ENCODE results near the gene KIF3C.

KIF3C gene

DNA sequence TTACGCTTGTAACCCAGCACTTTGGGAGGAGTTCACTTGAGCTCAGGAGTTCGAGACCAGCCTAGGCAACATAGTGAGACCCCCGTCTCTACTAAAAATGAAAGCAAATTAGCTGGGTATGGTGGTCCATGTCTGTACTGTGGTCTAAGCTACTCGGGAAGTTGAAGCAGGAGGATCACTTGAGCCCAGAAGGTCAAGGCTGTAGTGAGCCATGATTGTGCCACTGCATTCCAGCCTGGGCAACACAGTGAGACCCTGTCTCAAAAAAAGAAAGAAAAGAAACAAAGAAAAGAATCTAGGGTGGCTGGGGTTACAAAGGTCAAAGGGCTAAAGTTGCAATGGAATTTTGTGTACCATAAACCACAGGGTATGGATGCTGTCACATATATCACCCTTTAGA is 41.3 kb downstream of the KIF3C start:
- TF ChIP-seq REST (IDR thresholded peaks at IDR 0.05; ENCODE audit: insufficient read depth in 1 of 2, low read depth in 2 of 2, low read length in 2 of 2), result no peak
- TF ChIP-seq TAF1 (IDR thresholded peaks at IDR 0.05; ENCODE audit: borderline replicate concordance, insufficient read depth, low read length), result no peak
- no peak for TF ChIP-seq SIN3A (IDR thresholded peaks at IDR 0.05; ENCODE audit: borderline replicate concordance, insufficient read depth, low read length)
- TF ChIP-seq POLR2AphosphoS5 (IDR thresholded peaks at IDR 0.05; ENCODE audit: low read depth, low read length), result no peak
- no peak for TF ChIP-seq FOXP2 (optimal IDR thresholded peaks at IDR 0.05; ENCODE audit: borderline replicate concordance, extremely low read depth, extremely low read length, insufficient read depth)

- TF ChIP-seq SIN3A (IDR thresholded peaks at IDR 0.05; ENCODE audit: borderline replicate concordance, insufficient read depth, low read length), result no peak
- TF ChIP-seq FOXP2 (optimal IDR thresholded peaks at IDR 0.05; ENCODE audit: borderline replicate concordance, extremely low read depth, extremely low read length, insufficient read depth), result no peak
- no peak for TF ChIP-seq REST (IDR thresholded peaks at IDR 0.05; ENCODE audit: insufficient read depth in 1 of 2, low read depth in 2 of 2, low read length in 2 of 2)
- TF ChIP-seq TAF1 (IDR thresholded peaks at IDR 0.05; ENCODE audit: borderline replicate concordance, insufficient read depth, low read length), result no peak
- no peak for TF ChIP-seq POLR2AphosphoS5 (IDR thresholded peaks at IDR 0.05; ENCODE audit: low read depth, low read length)
These were observed 43.0 kb downstream of the KIF3C start for GRCh38 chr2:25939257-25939668.

DNA sequence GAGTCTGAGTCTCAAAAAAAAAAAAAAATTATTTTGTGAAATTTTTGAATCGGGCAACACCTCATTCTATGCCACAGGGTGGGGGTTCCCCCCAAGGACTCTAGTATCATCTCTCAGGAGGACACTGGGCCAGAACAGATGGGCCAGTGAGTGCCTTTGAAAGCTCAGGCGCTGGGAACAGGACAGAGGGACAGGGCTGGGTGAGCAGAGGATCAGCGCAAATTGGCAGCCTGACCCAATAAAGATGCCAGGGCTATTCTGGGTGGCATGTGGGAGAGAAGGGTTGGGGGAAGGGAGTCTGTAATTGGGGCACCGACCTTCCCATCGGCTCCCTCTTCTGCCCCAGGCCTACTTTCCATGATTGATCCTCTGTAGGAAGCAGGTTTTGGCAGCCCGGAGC is 44.0 kb downstream of the KIF3C start:
- TF ChIP-seq REST (IDR thresholded peaks at IDR 0.05; ENCODE audit: insufficient read depth in 1 of 2, low read depth in 2 of 2, low read length in 2 of 2), result no peak
- TF ChIP-seq SIN3A (IDR thresholded peaks at IDR 0.05; ENCODE audit: borderline replicate concordance, insufficient read depth, low read length), result no peak
- no peak for TF ChIP-seq POLR2AphosphoS5 (IDR thresholded peaks at IDR 0.05; ENCODE audit: low read depth, low read length)
- TF ChIP-seq FOXP2 (optimal IDR thresholded peaks at IDR 0.05; ENCODE audit: borderline replicate concordance, extremely low read depth, extremely low read length, insufficient read depth), result no peak
- TF ChIP-seq TAF1 (IDR thresholded peaks at IDR 0.05; ENCODE audit: borderline replicate concordance, insufficient read depth, low read length), result no peak

GRCh38 chr2:25936889-25937545 is 45.3 kb downstream of the KIF3C start:
- TF ChIP-seq FOXP2 (optimal IDR thresholded peaks at IDR 0.05; ENCODE audit: borderline replicate concordance, extremely low read depth, extremely low read length, insufficient read depth), result no peak
- no peak for TF ChIP-seq TAF1 (IDR thresholded peaks at IDR 0.05; ENCODE audit: borderline replicate concordance, insufficient read depth, low read length)
- TF ChIP-seq SIN3A (IDR thresholded peaks at IDR 0.05; ENCODE audit: borderline replicate concordance, insufficient read depth, low read length), result no peak
- TF ChIP-seq REST (IDR thresholded peaks at IDR 0.05; ENCODE audit: insufficient read depth in 1 of 2, low read depth in 2 of 2, low read length in 2 of 2), result no peak

Measured in PFSK-1 (cell line).